Choroid plexus epithelial cell (primary cell): Measurements from ENCODE around the gene CAMK2B.
A peak's percentile ranks its signal among the peaks of the same experiment; 100 is the strongest.

ENCODE experiments used
- DNase-seq: peaks from one replicate; pipeline ENCODE4 v3.0.0-alpha.2; 2010; ENCODE audit warnings: low read depth
- H3K4me3 ChIP-seq: 2 replicates; pipeline ENCODE4 v1.5.1; 2011; ENCODE audit warnings: low read depth, mild to moderate bottlenecking, control low read depth, low read length, moderate library complexity
- TF ChIP-seq, protein P1 (sequence below): conservative IDR thresholded peaks from 2 replicates; pipeline ENCODE4 v1.5.1; 2011; ENCODE audit warnings: low read depth, mild to moderate bottlenecking, control low read depth, inconsistent platforms, low read length, moderate library complexity

CAMK2B gene

DNA sequence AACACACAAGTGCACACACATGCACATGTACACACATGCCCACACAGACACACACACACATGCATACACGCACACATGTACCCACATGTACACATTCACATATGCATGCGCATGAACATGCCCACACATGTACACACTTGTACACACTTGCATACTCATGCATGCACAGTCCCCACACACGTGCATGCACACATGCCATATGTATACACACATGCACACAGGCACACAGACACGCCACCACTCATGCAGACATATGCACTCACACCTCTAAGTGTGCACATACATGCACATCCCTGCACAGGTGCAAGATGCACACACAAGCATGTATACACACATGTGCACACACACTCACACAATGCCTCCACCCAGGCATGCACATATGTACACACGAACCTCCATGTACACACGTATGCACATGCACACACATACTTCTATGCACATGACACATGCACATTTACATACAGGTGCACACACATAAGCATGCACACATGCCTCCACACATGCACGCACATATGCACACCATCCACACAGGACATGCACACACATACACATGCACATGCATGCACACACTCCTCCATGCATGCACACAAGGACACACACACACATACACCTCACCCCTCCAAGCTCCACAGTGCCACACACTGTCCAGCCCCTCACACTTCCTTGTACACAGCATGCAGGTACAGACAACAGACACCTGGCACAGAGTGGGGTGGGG lies 78.8 kb downstream of the CAMK2B start:
- TF ChIP-seq, protein P1, sequence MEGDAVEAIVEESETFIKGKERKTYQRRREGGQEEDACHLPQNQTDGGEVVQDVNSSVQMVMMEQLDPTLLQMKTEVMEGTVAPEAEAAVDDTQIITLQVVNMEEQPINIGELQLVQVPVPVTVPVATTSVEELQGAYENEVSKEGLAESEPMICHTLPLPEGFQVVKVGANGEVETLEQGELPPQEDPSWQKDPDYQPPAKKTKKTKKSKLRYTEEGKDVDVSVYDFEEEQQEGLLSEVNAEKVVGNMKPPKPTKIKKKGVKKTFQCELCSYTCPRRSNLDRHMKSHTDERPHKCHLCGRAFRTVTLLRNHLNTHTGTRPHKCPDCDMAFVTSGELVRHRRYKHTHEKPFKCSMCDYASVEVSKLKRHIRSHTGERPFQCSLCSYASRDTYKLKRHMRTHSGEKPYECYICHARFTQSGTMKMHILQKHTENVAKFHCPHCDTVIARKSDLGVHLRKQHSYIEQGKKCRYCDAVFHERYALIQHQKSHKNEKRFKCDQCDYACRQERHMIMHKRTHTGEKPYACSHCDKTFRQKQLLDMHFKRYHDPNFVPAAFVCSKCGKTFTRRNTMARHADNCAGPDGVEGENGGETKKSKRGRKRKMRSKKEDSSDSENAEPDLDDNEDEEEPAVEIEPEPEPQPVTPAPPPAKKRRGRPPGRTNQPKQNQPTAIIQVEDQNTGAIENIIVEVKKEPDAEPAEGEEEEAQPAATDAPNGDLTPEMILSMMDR, result no peak
- no peak overlapping the region for H3K4me3 ChIP-seq
- no peak for DNase-seq

GRCh38 chr7:44244282-44244681 lies 81.1 kb downstream of the CAMK2B start:
- no peak overlapping the region for H3K4me3 ChIP-seq
- TF ChIP-seq, protein P1, result peak; percentile 71
- DNase-seq, result peak; percentile 20

DNA sequence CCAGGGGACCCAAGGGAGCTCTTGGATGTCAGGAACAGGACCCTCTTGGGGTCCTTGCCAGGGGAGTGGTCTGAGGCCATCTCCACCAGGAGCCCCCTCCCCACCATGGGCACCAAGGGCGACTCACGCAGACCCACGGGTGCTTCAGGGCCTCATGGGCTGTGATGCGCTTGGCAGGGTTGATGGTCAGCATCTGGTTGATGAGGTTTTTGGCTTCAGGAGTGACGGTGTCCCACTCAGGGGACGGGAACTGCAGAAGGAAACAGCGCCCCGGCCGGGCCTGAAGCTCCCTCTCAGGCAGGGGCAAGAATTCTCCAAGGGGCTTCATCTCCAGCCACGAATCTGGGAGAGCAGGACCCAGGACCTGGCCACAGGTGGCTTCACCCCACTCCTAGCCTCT lies 83.3 kb downstream of the CAMK2B start:
- DNase-seq, result no peak
- H3K4me3 ChIP-seq, result no peak overlapping the region
- TF ChIP-seq, protein P1, result no peak

- DNase-seq, result peak; percentile 89
- TF ChIP-seq, protein P1, result peak; percentile 91
- H3K4me3 ChIP-seq, result peak overlapping the region; percentile 7
These were observed 84.3 kb downstream of the CAMK2B start for GRCh38 chr7:44240983-44241510.

DNA sequence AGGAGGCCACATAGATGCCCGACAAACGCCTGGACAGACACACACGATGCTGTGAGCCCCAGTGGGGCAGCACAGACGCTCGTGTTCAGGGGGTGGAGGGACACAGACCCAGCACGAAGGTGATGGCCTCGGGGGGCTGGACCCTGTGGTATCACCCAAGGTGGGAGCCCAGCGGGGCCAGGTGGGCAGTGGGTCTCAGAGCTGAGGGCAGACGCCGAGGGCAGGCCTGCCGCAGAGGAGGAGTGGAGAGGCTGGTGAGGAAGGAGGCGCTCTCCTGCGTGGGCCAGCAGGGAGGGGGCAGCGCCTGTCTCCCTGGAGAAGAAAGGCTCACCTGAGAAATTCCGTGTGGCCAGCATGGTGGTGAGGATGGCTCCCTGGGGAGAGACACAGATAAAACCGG lies 85.0 kb downstream of the CAMK2B start:
- no peak for DNase-seq
- TF ChIP-seq, protein P1, result no peak
- H3K4me3 ChIP-seq, result no peak overlapping the region

DNA sequence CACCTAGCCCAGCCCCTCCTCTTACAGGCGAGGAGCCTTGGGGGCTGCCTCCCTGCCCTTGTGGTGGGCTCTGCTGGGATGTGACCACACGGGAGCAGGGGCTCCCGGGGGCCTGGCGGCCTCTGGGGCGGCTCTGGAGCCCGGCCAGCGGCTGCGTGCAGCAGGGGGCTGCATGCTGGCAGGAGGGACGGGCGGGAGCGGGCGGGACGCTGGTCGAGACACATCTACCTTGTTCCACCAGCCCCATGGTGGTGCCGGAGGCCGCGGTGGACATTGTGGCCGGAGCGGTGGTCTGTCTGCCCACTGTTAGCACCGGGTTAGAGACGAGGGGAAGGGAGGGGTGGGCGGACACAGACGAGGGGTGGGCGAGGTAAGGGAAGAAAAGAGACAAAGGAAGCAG lies 86.0 kb downstream of the CAMK2B start:
- DNase-seq, result no peak
- TF ChIP-seq, protein P1, result no peak
- H3K4me3 ChIP-seq, result no peak overlapping the region
